Suprapubic skin (tissue), 4 donors: Measurements from ENCODE around the gene AMER1. TPM values are rescaled to one million over a fixed set of nuclear protein-coding genes. Genes with fewer than 3 reads are reported as not detected.

ENCODE experiments used
- DNase-seq, 2 donors: peaks; one replicate each; pipeline ENCODE4 v3.0.0-alpha.2; 2019; ENCODE audit warnings: low spot score in 2 of 2
- H3K27ac ChIP-seq: fragments of 200-600 bp; sonication (generic); one replicate; pipeline ENCODE4 v1.5.1; 2019
- H3K27me3 ChIP-seq: fragments of 200-600 bp; sonication (generic); one replicate; pipeline ENCODE4 v1.5.1; 2019
- H3K36me3 ChIP-seq: fragments of 200-600 bp; sonication (generic); one replicate; pipeline ENCODE4 v1.5.1; 2019
- H3K4me1 ChIP-seq: fragments of 200-600 bp; sonication (generic); one replicate; pipeline ENCODE4 v1.5.1; 2019
- H3K4me3 ChIP-seq: fragments of 200-600 bp; sonication (generic); one replicate; pipeline ENCODE4 v1.5.1; 2019; ENCODE audit warnings: mild to moderate bottlenecking
- H3K9me3 ChIP-seq: fragments of 200-600 bp; sonication (generic); one replicate; pipeline ENCODE4 v1.5.1; 2019
- EP300 ChIP-seq: sonication (generic); formaldehyde crosslinking; IDR thresholded peaks from one replicate; pipeline ENCODE4 v1.6.1; 2017; ENCODE audit warnings: antibody characterized with exemption
- POLR2A ChIP-seq, 2 donors: fragments of 450-650 bp; IDR thresholded peaks; one replicate each; pipeline ENCODE4 v1.6.1; 2017; ENCODE audit warnings: antibody characterized with exemption in 2 of 2, mild to moderate bottlenecking in 2 of 2, moderate library complexity in 2 of 2
- POLR2AphosphoS5 ChIP-seq, 3 donors: sonication (generic); formaldehyde crosslinking; IDR thresholded peaks; one replicate each; pipeline ENCODE4 v1.6.1; 2017; ENCODE audit warnings: antibody characterized with exemption in 3 of 3
- WGBS: methylation state at CpG from one replicate; pipeline ENCODE4 v1.1.5; 2018; 5-methylcytosine and 5-hydroxymethylcytosine counted together
- total RNA-seq, 4 donors: library from RNA; depleted of rRNA; stranded (reverse); fragments of >200 nt; gene quantifications; one replicate each; pipeline ENCODE4 v1.1.0, GENCODE V29; 2016
- TF ChIP-seq, protein P1 (sequence below), 2 donors: fragments of 200-600 bp in 1 of 2; fragments of 450-650 bp in 1 of 2; sonication (generic) in 1 of 2; IDR thresholded peaks; one replicate each; pipeline ENCODE4 v1.5.1; 2016 to 2019; ENCODE audit warnings: antibody characterized with exemption in 2 of 2, mild to moderate bottlenecking in 1 of 2, moderate library complexity in 1 of 2

The AMER1 gene
- total RNA-seq, 4 donors from 2014 or later = 6.4 to 8.2 (median 7.8) TPM

DNA sequence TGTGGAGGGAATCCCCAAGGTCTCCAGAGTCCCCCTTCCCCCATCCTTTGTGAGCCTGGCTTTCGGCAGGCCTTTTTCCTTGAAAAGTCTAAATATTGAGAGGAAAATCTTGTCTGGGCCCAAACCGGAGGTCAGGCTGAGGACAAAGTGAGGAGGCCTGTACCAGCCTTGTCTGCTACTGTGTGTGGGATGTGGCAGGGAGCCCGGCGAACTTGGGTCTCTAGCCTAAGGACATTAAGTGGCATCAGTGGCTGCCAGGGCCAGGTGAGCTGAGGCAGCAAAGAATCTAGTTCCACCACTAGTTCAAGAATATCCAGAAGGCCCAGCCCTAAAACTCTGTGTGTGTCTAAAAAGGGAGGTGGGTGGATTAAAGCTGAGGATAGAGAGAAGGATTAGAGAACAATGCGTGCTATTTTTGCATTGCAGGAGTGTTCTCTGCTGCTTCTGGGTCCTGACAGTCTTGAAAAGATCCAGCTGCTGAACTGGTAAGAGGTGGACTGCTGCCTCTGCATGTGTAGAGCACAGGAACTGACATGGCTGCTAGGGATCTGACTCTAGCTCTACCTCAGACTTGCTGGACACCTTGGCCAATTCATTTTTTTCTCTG, 1.2 kb upstream of the AMER1 start:
- peaks cover 13% of the 10 kb centered on the region for H3K4me1 ChIP-seq
- WGBS = 41% methylated on average over 5 of the region's 5 CpGs
- DNase-seq = no peak
- no peaks in the 10 kb centered on the region for H3K9me3 ChIP-seq
- peak overlapping the region; percentile 66 for H3K4me3 ChIP-seq
- TF ChIP-seq POLR2A (IDR thresholded peaks at IDR 0.05) (no peak), EP300 (no peak), POLR2AphosphoS5 (IDR thresholded peaks at IDR 0.05) (no peak)
- TF ChIP-seq, protein P1, sequence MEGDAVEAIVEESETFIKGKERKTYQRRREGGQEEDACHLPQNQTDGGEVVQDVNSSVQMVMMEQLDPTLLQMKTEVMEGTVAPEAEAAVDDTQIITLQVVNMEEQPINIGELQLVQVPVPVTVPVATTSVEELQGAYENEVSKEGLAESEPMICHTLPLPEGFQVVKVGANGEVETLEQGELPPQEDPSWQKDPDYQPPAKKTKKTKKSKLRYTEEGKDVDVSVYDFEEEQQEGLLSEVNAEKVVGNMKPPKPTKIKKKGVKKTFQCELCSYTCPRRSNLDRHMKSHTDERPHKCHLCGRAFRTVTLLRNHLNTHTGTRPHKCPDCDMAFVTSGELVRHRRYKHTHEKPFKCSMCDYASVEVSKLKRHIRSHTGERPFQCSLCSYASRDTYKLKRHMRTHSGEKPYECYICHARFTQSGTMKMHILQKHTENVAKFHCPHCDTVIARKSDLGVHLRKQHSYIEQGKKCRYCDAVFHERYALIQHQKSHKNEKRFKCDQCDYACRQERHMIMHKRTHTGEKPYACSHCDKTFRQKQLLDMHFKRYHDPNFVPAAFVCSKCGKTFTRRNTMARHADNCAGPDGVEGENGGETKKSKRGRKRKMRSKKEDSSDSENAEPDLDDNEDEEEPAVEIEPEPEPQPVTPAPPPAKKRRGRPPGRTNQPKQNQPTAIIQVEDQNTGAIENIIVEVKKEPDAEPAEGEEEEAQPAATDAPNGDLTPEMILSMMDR (IDR thresholded peaks at IDR 0.05) = no peak
- H3K27ac ChIP-seq = peak overlapping the region; percentile 91
- H3K27me3 ChIP-seq = no peaks in the 10 kb centered on the region
- H3K36me3 ChIP-seq = no peaks in the 10 kb centered on the region

DNA sequence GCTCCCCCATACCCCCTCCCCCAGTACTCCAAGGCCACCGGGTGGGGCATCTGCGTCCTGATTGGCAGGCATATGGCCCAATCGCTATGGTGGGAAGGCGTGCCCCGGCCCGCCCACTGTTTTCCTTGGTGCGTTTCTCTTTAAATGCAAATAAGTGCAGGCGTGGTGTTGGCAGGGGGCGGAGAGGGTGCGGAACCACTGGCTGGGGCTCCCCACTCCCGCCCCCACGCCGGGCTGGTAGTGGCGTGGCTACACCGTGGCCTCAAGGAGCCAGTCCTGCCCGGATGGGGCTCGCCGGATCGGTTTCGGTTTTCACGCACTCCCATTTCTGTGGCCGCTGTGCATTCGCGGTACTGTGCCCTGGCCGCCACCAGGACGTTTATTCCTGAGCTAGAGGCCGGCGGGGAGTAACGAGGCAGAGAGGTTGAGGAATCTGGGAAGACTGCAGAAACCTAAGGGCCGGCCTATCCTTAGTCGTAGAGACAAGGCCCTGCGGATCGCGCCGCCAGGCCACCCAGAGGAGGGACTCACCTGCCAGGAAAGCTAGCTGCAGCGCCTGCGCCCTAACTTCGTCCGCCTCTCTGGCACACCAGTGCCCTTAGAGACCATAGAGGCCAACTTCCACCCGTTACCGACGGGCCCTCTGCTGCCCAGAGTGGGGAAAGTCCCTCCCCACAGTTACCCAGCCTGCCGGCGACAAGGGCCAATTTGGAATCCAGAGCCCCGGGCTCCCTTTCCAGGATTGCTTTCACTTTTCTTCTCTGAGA, 410 bp upstream of the AMER1 start:
- peak overlapping the region; percentile 66 for H3K4me3 ChIP-seq
- WGBS = 34% methylated on average over 27 of the region's 45 CpGs
- no peaks in the 10 kb centered on the region for H3K27me3 ChIP-seq
- H3K9me3 ChIP-seq = no peaks in the 10 kb centered on the region
- H3K36me3 ChIP-seq = no peaks in the 10 kb centered on the region
- peaks cover 13% of the 10 kb centered on the region for H3K4me1 ChIP-seq
- TF ChIP-seq POLR2A (IDR thresholded peaks at IDR 0.05) (peak; percentile 25 to 40), POLR2AphosphoS5 (IDR thresholded peaks at IDR 0.05) (peak in 1 of 3 donors; percentile 34)
- TF ChIP-seq, protein P1 (IDR thresholded peaks at IDR 0.05) = no peak
- peak; percentile 94 to 95 for DNase-seq
- H3K27ac ChIP-seq = peak overlapping the region; percentile 91

DNA sequence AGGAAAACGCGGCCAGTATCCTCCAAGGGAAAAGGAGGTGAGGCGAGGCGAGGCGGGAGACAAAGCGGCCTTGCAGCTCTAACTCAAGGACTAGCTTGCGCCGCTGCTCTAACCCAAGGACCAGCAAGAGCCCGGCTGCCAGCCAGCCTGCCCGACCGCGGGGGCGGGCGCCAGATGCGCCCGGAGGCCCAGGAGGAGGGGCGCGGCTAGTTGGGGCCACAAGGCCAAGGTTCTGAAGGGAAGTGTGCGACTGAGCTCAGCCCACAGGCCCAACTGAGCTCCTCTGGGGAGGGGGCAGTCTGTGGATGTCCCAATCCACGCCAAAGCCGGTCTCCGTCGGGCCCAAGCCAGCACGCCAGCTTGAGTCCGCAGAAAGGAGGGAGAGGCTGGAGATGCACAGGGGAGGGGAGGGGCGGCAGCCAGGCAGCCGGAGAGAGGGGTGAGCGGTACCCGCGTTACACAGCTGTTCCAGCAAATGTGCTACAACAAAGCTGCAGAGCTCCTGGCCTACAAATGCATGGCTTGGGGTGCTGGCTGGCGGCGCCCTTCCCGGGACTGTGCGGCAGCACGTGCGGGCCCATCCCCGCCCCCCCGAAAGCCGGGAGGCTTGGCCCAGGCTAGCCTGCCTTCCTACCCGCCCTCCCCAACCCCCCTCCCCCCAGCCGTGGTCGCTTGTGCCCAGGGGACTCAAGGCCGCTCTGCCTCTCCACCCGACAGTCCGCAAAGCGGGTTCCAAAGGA, 637 bp downstream of the AMER1 start:
- Histone ChIP-seq H3K27me3 (no peaks in the 10 kb centered on the region), H3K36me3 (no peaks in the 10 kb centered on the region), H3K9me3 (no peaks in the 10 kb centered on the region), H3K27ac (peak overlapping the region; percentile 91), H3K4me3 (peak overlapping the region; percentile 66), H3K4me1 (peaks cover 13% of the 10 kb centered on the region)
- DNase-seq = peak in 1 of 2 donors; percentile 69
- 71% methylated on average over 3 of the region's 46 CpGs for WGBS
- TF ChIP-seq, protein P1 (IDR thresholded peaks at IDR 0.05) = no peak
- TF ChIP-seq POLR2A (IDR thresholded peaks at IDR 0.05) (no peak), POLR2AphosphoS5 (IDR thresholded peaks at IDR 0.05) (no peak), EP300 (no peak)

DNA sequence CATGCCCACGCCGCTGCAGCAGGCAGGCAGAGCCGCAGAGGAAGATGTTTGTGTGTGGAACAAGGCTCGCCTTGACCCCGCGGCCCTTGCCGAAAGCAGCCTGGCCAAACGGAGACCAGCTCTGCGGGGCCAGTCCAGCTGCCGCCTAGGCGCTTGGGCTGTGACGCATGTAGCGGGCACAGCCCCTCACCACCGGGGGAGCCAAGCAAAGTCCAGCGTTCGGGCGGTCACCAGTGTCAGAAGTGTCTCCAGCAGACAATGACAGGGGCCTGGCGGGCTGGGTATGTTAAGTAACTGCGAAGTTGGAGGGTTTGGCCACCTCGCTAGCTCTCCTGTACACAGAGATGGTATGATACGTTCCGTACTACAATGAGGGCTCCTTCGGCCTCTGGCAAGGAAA, 1.3 kb downstream of the AMER1 start:
- TF ChIP-seq POLR2A (IDR thresholded peaks at IDR 0.05) (no peak), POLR2AphosphoS5 (IDR thresholded peaks at IDR 0.05) (no peak), EP300 (no peak)
- TF ChIP-seq, protein P1 (IDR thresholded peaks at IDR 0.05) = no peak
- H3K27me3 ChIP-seq = no peaks in the 10 kb centered on the region
- no peak for DNase-seq
- H3K36me3 ChIP-seq = no peaks in the 10 kb centered on the region
- WGBS = 72% methylated on average over 8 of the region's 23 CpGs
- H3K4me1 ChIP-seq = peaks cover 13% of the 10 kb centered on the region
- H3K27ac ChIP-seq = no peak overlapping the region
- no peaks in the 10 kb centered on the region for H3K9me3 ChIP-seq
- peak overlapping the region; percentile 66 for H3K4me3 ChIP-seq
